NCI-H1105 treated with DMSO at 0.1 percent for 48 hours (cell line): Measurements from ENCODE around the gene SLC22A23.

Experiments used
- DNase-seq: peaks from one replicate; lab custom pipeline; 2025; lab: John Stamatoyannopoulos, UW

SLC22A23 gene

DNA sequence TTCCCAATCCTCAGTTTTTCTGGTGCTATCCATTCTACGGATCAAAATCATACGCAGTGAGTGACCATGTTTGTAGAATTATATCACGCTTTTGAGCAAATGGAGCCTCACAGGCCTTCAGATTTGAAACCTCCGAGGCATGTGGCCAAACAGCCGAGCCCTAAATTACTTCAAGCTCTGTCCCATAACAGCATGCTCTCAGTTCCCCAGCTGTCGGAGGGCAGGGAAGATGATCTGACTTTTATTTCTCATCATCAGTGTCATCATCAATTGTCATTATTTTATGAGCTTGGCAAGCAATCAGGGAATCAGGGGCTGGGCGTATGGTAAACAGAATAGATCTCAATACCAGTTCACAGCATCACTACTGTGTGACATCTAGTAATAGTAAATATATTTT lies 124.9 kb downstream of the SLC22A23 start:
- DNase-seq, result no peak

GRCh38 chr6:3331494-3331893 lies 125.4 kb downstream of the SLC22A23 start:
- no peak for DNase-seq

DNA sequence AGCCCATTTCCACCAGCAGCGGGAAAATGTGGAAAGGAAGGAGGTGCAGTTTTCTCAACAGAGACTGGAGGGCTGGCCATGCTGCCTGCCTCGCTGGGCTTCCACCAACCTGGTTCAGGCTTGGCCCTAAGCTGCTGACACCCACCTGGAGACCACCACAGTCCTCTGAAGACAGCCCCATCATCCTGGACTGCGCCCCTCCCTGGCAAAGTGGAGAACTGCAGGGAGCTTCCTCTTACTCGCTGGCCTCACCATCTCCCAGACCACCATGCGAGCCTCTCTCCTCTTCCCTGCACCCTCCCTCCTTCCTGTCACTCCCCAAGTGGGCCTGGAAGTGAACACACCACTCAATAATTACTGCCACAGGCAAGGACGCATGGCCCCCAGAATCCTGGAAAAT lies 126.7 kb downstream of the SLC22A23 start:
- DNase-seq, result no peak

- DNase-seq, result no peak
These were observed 127.3 kb downstream of the SLC22A23 start for GRCh38 chr6:3329393-3330051.

- DNase-seq, result no peak
These were observed 128.1 kb downstream of the SLC22A23 start for GRCh38 chr6:3328796-3329195.

- DNase-seq, result no peak
These were observed 128.7 kb downstream of the SLC22A23 start for GRCh38 chr6:3328145-3328544.

DNA sequence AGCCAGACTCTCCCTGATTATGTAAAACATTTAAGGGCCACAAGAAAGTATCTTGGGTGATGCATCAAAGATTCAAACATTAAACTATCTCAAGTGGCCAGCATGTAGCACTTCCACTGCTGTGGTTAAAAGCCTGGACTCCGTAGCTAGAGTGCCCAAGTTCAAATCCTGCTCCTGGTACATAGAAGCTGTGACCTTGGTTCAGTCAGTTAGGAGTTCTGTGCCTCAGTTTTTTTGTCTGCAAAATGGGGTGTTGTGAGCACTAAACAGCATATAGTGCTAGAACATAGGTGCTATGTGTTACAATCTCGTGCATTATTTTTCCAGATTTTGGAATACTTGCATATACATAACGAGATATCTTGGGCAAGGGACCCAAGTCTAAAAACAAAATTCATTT lies 129.4 kb downstream of the SLC22A23 start:
- DNase-seq, result no peak

- no peak for DNase-seq
These were observed 129.9 kb downstream of the SLC22A23 start for GRCh38 chr6:3326981-3327380.

DNA sequence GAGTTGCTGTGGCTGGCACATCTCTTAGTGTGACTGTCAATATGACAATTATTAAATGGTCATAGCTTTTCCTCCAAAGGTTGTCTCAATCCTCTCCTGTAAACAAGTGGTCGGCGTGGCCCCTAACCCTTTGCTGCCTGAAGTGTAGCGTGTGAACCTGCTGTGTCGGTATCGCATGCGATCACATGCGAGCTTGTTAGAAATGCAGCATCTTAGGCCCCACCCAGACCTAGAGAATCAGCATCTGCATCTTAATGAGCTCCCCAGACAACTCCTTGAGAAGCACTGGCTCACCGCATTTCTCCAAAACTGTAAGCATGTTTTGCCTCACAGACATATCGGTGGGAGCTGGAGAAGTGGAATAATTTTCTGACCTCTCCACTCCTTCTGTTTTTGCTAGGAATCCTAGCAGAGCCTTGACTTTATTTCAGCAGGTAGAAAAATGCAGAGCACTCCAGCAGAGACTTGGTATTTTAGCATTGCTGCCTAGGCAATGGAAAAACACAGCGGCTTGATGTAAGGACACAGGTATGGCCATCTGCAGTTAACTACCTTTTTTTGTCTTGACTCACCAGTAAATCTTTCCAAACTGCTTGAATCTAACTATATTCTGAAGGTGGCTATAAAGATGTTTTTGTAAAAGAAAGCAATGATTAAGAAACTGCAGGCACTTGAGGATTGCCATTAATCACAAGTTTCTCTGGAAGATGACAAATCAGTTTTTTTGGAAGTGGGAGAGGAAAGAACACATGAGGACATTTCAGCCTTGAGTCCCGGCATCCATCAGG lies 130.5 kb downstream of the SLC22A23 start:
- DNase-seq, result no peak

GRCh38 chr6:3325210-3325609 lies 131.6 kb downstream of the SLC22A23 start:
- peak; percentile 56 for DNase-seq

- DNase-seq, result no peak
These were observed 132.4 kb downstream of the SLC22A23 start for GRCh38 chr6:3324262-3324942.

- DNase-seq, result no peak
These were observed 133.1 kb downstream of the SLC22A23 start for GRCh38 chr6:3323696-3324261.

DNA sequence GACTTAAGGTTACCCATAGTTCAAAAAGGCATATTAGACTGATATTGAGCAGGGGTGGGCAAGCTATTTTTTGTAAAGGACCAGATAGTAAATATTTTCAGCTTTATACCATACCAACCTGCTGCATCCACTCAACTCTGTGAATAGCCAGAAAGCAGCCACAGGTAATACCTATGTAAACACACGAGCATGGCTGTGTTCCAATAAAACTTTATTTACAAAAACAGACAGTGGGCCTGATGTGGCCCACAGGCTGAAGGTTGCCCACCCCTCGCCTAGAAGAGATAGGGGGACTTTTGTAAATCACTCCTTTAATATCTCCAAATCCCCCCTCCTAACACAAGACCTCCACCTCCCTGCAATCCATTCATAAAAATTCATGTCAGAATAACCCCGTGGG lies 133.7 kb downstream of the SLC22A23 start:
- no peak for DNase-seq

- no peak for DNase-seq
These were observed 134.4 kb downstream of the SLC22A23 start for GRCh38 chr6:3322366-3322890.

- no peak for DNase-seq
These were observed 135.0 kb downstream of the SLC22A23 start for GRCh38 chr6:3321875-3322274.

- no peak for DNase-seq
These were observed 135.8 kb downstream of the SLC22A23 start for GRCh38 chr6:3321042-3321441.

- peak; percentile 37 for DNase-seq
These were observed 136.5 kb downstream of the SLC22A23 start for GRCh38 chr6:3320238-3320811.

DNA sequence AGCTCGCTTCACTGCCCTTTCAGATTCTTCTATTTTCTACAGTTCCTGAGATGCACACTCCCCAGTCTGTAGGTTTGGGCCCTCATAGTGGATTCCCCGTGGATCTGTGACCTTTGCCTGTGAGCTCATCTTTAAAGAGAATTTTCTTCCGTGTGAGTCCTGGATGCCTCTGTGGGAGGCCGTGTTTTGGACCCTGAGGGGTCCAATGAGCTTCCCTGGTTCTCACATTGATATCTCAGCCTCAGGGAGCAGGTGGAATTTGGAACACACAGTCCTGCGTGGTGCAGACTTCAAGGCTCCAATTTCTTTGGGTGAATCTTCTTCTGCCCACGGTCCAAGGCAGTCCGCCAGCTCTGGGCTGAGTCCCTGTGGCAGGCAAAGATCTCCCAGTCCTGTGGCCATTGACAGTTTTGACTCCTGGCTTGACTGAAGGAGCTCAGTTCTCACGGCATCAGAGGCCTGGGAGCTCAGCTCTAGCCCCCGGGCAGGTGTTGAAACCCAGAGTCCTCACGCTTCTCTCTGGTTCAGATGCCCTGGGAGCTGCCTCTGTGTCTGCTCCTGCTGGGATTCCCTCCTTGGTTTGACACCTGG lies 137.1 kb downstream of the SLC22A23 start:
- DNase-seq, result no peak

DNA sequence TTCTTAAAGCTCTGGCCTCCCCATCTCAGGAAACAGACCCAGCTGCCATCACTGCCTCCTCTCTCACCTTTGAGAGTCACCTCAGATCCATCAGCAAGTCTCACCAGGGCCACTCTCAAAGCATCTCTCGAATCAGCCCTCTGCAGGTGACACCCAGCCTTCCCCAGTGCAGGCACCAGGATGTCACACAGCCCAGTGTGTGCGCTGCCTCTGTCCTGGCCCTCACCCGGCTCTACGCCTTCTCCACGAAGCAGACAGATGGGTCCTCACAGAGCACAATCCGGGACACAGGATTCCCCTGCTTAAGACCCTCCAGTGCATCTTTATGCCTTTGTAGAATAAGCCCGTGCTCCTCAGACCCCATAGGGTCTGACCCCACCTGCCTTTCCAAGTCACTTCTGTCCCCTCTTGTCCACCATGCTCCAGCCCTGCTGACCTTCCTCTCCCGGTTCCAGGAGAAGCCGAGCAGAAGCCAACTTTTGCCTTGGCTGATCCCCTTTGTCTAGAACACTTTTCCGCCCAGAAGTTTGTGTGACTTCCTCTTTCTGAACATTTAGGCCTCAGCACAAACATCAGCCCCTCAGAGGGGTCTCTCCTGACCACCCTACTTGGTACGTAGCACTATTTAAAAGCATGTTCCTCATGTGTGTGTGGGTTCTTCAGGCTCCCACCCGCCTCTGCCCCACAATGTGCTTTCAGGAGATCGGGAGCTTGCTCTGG lies 137.9 kb downstream of the SLC22A23 start:
- no peak for DNase-seq

DNA sequence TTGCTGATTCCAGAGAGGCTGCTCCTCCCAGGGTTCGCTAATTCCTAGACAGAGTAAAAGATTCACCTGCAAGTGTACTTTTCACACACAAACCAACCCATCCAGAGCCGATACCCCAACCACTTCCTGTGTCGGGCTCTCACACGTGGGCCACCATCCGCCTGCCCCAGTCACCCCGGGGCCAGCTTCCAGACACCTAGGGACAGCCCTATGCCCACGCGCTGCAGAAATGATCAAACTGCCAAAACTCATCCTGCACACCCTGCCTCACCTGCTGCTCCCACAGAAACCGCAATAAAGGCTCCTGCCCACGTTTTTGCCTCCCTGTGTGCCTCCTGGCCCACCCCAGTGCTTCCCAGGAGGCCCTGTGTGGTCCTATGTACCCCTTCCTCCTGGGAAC lies 138.6 kb downstream of the SLC22A23 start:
- no peak for DNase-seq

- DNase-seq, result no peak
These were observed 139.1 kb downstream of the SLC22A23 start for GRCh38 chr6:3317741-3318211.
